ENCODE results near the gene PGBD1. TPM values are rescaled to one million over a fixed set of nuclear protein-coding genes. Genes with fewer than 3 reads are reported as not detected.

PGBD1 gene
- total and polyA plus RNA-seq, 2 of the 13 experiments (the other 11 are each of a cell fraction or from before 2014, with no cell fraction given), result 3.6 to 6.9 TPM

- TF ChIP-seq DMTF1 (CRISPR knock-in tag; IDR thresholded peaks at IDR 0.05) (no peak), ZNF281 (CRISPR knock-in tag; IDR thresholded peaks at IDR 0.05; ENCODE audit: borderline replicate concordance) (peak; percentile 41; the same call in 1 of the 2 replicates), REPIN1 (CRISPR knock-in tag; IDR thresholded peaks at IDR 0.05; ENCODE audit: borderline replicate concordance, low read depth) (peak; percentile 80), XBP1 (CRISPR knock-in tag; IDR thresholded peaks at IDR 0.05) (no peak), YY1 (IDR thresholded peaks at IDR 0.05; ENCODE audit: insufficient read depth, insufficient replicate concordance, low read depth, low read length) (peak; percentile 74), ZNF367 (CRISPR knock-in tag; IDR thresholded peaks at IDR 0.05; ENCODE audit: borderline replicate concordance) (no peak; the same call in 1 of the 2 replicates), NONO (IDR thresholded peaks at IDR 0.05) (no peak), NONO (CRISPR knock-in tag; conservative IDR thresholded peaks at IDR 0.05) (peak; percentile 86), ZNF232 (CRISPR knock-in tag; IDR thresholded peaks at IDR 0.05; ENCODE audit: borderline replicate concordance) (peak; percentile 97), ZNF615 (CRISPR knock-in tag; IDR thresholded peaks at IDR 0.05; ENCODE audit: borderline replicate concordance) (no peak), NFRKB (IDR thresholded peaks at IDR 0.05) (no peak), ATF7 (IDR thresholded peaks at IDR 0.05) (peak; percentile 16; the same call in 1 of the 2 replicates), ATF7 (CRISPR knock-in tag; IDR thresholded peaks at IDR 0.05) (peak; percentile 72; the same call in 1 of the 2 replicates), ZNF605 (CRISPR knock-in tag; IDR thresholded peaks at IDR 0.05) (peak; percentile 98), POLR2A (IDR thresholded peaks at IDR 0.05; ENCODE audit: insufficient read depth in 1 of 2, low read depth in 2 of 2, low read length in 2 of 2) (peak; percentile 79 to 81), ZNF30 (CRISPR knock-in tag; IDR thresholded peaks at IDR 0.05) (peak; percentile 80; the same call in 1 of the 2 replicates), ZNF883 (CRISPR knock-in tag; IDR thresholded peaks at IDR 0.05; ENCODE audit: not compliant biosample characterization) (peak; percentile 95)
- TF ChIP-seq, protein P1, sequence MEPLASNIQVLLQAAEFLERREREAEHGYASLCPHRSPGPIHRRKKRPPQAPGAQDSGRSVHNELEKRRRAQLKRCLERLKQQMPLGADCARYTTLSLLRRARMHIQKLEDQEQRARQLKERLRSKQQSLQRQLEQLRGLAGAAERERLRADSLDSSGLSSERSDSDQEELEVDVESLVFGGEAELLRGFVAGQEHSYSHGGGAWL (CRISPR knock-in tag; IDR thresholded peaks at IDR 0.05), result peak; percentile 94
- TF ChIP-seq, protein P2, sequence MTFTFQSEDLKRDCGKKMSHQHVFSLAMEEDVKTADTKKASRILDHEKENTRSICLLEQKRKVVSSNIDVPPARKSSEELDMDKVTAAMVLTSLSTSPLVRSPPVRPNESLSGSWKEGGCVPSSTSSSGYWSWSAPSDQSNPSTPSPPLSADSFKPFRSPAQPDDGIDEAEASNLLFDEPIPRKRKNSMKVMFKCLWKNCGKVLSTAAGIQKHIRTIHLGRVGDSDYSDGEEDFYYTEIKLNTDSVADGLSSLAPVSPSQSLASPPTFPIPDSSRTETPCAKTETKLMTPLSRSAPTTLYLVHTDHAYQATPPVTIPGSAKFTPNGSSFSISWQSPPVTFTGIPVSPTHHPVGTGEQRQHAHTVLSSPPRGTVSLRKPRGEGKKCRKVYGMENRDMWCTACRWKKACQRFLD (CRISPR knock-in tag; IDR thresholded peaks at IDR 0.05; ENCODE audit: borderline replicate concordance), result peak; percentile 76; the same call in 1 of the 2 replicates
These were observed 14.2 kb upstream of the PGBD1 start, which contains the start of gene ZSCAN26 (continued) for GRCh38 chr6:28266962-28267694.

All from HepG2 (cell line).